MM.1S (cell line): ENCODE data around the gene SULT1C4.
A peak's percentile ranks its signal among the peaks of the same experiment; 100 is the strongest.

Experiments used
- DNase-seq: peaks from one replicate; pipeline ENCODE4 v3.0.0-alpha.2; 2015
- H2AFZ ChIP-seq: fragments of 300-600 bp; sonication (generic); 2 replicates; pipeline ENCODE4 v1.6.0; 2016; ENCODE audit warnings: antibody characterized with exemption, low read length
- H3F3A ChIP-seq: fragments of 300-600 bp; sonication (generic); 2 replicates; pipeline ENCODE4 v1.6.1; 2016; ENCODE audit warnings: mild to moderate bottlenecking, antibody characterized with exemption, low read length, moderate library complexity, mixed read lengths; ENCODE audit not compliant: insufficient read depth
- H3K27ac ChIP-seq: fragments of 300-600 bp; sonication (generic); 2 replicates; pipeline ENCODE4 v1.5.1; 2016; ENCODE audit warnings: mild to moderate bottlenecking, low read length
- H3K27me3 ChIP-seq: fragments of 300-600 bp; sonication (generic); replicated peaks from 2 replicates; pipeline ENCODE4 v1.6.0; 2016; ENCODE audit warnings: low read length; ENCODE audit not compliant: insufficient read depth
- H3K36me3 ChIP-seq: fragments of 300-600 bp; sonication (generic); replicated peaks from 2 replicates; pipeline ENCODE4 v1.6.1; 2016; ENCODE audit warnings: mild to moderate bottlenecking, low read length, mixed read lengths; ENCODE audit not compliant: insufficient read depth
- H3K4me1 ChIP-seq: fragments of 300-600 bp; sonication (generic); 2 replicates; pipeline ENCODE4 v1.6.1; 2016; ENCODE audit warnings: low read length, mixed read lengths
- H3K4me2 ChIP-seq: fragments of 300-600 bp; sonication (generic); 2 replicates; pipeline ENCODE4 v1.6.0; 2016; ENCODE audit warnings: low read depth, low read length
- H3K4me3 ChIP-seq: fragments of 300-600 bp; sonication (generic); 2 replicates; pipeline ENCODE4 v1.5.1; 2016; ENCODE audit warnings: low read length, mixed read lengths
- H3K79me2 ChIP-seq: fragments of 300-600 bp; sonication (generic); 2 replicates; pipeline ENCODE4 v1.6.1; 2016; ENCODE audit warnings: mixed run types, low read length, mixed read lengths
- H3K9ac ChIP-seq: fragments of 300-600 bp; sonication (generic); 2 replicates; pipeline ENCODE4 v1.6.1; 2016; ENCODE audit warnings: low read length, mixed read lengths
- H3K9me2 ChIP-seq: fragments of 300-600 bp; sonication (generic); replicated peaks from 2 replicates; pipeline ENCODE4 v1.6.1; 2016; ENCODE audit warnings: mild to moderate bottlenecking, low read length, mixed read lengths; ENCODE audit not compliant: insufficient read depth
- H3K9me3 ChIP-seq: fragments of 300-600 bp; sonication (generic); replicated peaks from 2 replicates; pipeline ENCODE4 v1.6.1; 2016; ENCODE audit warnings: mild to moderate bottlenecking, low read length, mixed read lengths; ENCODE audit not compliant: insufficient read depth
- H4K20me1 ChIP-seq: fragments of 300-600 bp; sonication (generic); 2 replicates; pipeline ENCODE4 v1.6.1; 2016; ENCODE audit warnings: mild to moderate bottlenecking, low read length, moderate library complexity, mixed read lengths; ENCODE audit not compliant: insufficient read depth
- EZH2 ChIP-seq: fragments of 300-600 bp; sonication (generic); optimal IDR thresholded peaks from 2 replicates; pipeline ENCODE3; 2017; ENCODE audit warnings: low read depth, mild to moderate bottlenecking, antibody characterized with exemption, low read length, mixed read lengths
- EZH2phosphoT487 ChIP-seq: fragments of 300-600 bp; sonication (generic); IDR thresholded peaks from 2 replicates; pipeline ENCODE4 v1.6.1; 2018; ENCODE audit warnings: antibody characterized with exemption, low read length
- TF ChIP-seq, protein P1 (sequence below): fragments of 300-600 bp; sonication (generic); IDR thresholded peaks from 2 replicates; pipeline ENCODE4 v1.5.1; 2016; ENCODE audit warnings: antibody characterized with exemption, low read length, mixed read lengths

The SULT1C4 gene

DNA sequence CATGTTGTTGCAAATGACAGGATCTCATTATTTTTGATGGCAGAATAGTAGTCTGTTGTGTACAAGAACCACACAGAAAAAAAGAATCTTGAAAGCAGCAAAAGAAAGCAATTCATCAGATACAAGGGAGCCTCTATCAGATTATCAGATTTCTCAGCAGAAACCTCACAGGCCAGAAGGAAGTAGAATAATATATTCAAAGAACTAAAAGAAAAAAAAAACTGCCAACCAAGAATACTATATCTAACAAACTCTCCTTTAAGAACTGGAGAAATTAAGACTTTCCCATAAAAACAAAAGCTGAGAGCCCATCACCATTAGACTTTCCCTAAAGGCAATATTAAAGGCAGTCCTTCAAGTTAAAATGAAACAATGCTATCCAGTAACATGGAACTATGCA lies 15.4 kb downstream of the SULT1C4 start:
- TF ChIP-seq EZH2phosphoT487: no peak
- TF ChIP-seq, protein P1, sequence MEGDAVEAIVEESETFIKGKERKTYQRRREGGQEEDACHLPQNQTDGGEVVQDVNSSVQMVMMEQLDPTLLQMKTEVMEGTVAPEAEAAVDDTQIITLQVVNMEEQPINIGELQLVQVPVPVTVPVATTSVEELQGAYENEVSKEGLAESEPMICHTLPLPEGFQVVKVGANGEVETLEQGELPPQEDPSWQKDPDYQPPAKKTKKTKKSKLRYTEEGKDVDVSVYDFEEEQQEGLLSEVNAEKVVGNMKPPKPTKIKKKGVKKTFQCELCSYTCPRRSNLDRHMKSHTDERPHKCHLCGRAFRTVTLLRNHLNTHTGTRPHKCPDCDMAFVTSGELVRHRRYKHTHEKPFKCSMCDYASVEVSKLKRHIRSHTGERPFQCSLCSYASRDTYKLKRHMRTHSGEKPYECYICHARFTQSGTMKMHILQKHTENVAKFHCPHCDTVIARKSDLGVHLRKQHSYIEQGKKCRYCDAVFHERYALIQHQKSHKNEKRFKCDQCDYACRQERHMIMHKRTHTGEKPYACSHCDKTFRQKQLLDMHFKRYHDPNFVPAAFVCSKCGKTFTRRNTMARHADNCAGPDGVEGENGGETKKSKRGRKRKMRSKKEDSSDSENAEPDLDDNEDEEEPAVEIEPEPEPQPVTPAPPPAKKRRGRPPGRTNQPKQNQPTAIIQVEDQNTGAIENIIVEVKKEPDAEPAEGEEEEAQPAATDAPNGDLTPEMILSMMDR: no peak
- TF ChIP-seq EZH2: no peak
- Histone ChIP-seq H3K4me2 (no peak overlapping the region), H3K9ac (no peak overlapping the region), H4K20me1 (no peaks in the 10 kb centered on the region), H3K27ac (no peak overlapping the region), H3K79me2 (no peaks in the 10 kb centered on the region), H3K36me3 (no peaks in the 10 kb centered on the region), H3K4me1 (peaks cover 22% of the 10 kb centered on the region), H3K4me3 (no peak overlapping the region), H3K9me2 (no peaks in the 10 kb centered on the region), H3K27me3 (no peaks in the 10 kb centered on the region), H3K9me3 (no peaks in the 10 kb centered on the region; the same call in 1 of the 2 replicates), H2AFZ (no peak overlapping the region), H3F3A (peaks cover 10% of the 10 kb centered on the region)
- no peak for DNase-seq

DNA sequence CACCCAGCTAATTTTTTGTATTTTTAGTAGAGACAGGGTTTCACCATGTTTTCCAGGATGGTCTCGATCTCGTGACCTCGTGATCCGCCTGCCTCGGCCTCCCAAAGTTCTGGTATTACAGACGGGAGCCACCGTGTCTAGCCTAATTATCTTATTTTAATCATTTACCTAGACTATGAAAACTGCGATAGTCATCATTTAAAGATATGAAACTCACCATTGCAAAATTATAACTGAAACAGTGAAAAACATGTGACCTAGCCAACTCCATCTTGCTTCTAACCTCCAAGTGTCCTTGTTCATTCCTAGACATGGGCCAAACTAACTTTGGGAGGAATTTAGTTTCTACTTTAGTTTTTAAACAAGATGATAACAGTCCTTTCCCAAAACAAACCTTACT lies 17.4 kb downstream of the SULT1C4 start:
- Histone ChIP-seq H3K36me3 (no peaks in the 10 kb centered on the region), H2AFZ (0 out of 2 replicates have a peak overlapping the region, but pooled peaks have one; percentile 5), H3K4me1 (peaks cover 12% of the 10 kb centered on the region), H3K4me3 (no peak overlapping the region), H3K4me2 (no peak overlapping the region), H3K27ac (no peak overlapping the region), H3K27me3 (no peaks in the 10 kb centered on the region), H3K9me2 (no peaks in the 10 kb centered on the region), H3K9ac (no peak overlapping the region), H3F3A (peaks cover 4% of the 10 kb centered on the region; the same call in 1 of the 2 replicates), H3K79me2 (no peaks in the 10 kb centered on the region), H4K20me1 (no peaks in the 10 kb centered on the region), H3K9me3 (no peaks in the 10 kb centered on the region; the same call in 1 of the 2 replicates)
- TF ChIP-seq, protein P1: no peak
- no peak for TF ChIP-seq EZH2phosphoT487
- TF ChIP-seq EZH2: no peak
- DNase-seq: no peak

DNA sequence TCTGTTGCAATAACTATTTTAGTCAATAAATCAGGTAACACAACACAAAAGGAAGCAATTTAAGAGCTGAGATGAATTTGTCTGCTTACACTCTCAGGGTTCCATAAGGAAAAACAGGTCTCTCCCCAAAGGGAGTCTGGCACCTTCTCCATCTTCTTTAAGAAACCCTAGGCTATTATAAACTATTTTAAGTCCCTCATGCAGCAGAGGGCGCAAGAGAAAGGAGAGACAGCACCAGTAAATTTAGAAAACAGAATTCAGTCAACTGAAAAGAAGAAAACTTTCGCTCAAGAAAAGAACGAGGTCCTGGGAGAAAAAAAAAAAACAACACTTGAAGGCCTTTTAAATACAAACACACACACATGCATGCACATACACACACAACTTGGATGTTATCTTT lies 19.1 kb downstream of the SULT1C4 start:
- Histone ChIP-seq H3K9me2 (no peaks in the 10 kb centered on the region), H3K4me1 (no peaks in the 10 kb centered on the region), H3K4me3 (no peak overlapping the region), H3F3A (no peaks in the 10 kb centered on the region), H3K9me3 (no peaks in the 10 kb centered on the region; the same call in 1 of the 2 replicates), H4K20me1 (no peaks in the 10 kb centered on the region), H3K36me3 (no peaks in the 10 kb centered on the region), H3K4me2 (no peak overlapping the region), H3K79me2 (no peaks in the 10 kb centered on the region), H3K9ac (no peak overlapping the region), H3K27ac (no peak overlapping the region), H3K27me3 (no peaks in the 10 kb centered on the region), H2AFZ (no peak overlapping the region)
- peak; percentile 48 for DNase-seq
- TF ChIP-seq EZH2phosphoT487: no peak
- TF ChIP-seq, protein P1: peak; percentile 48
